ENCODE results near the gene FOCAD. TPM values are rescaled to one million over a fixed set of nuclear protein-coding genes. Genes with fewer than 3 reads are reported as not detected.

Gene FOCAD
- total RNA-seq, 1 donor from 2014 or later = 38.4 TPM

GRCh38 chr9:20987521-20987920, 303.5 kb downstream of the FOCAD start:
- Mint-ChIP-seq H3K4me1 (ENCODE audit: unreplicated experiment) (peaks cover 46% of the 10 kb centered on the region), H3K27me3 (ENCODE audit: unreplicated experiment) (no peaks in the 10 kb centered on the region), H3K27ac (ENCODE audit: unreplicated experiment) (peak overlapping the region; percentile 4), H3K9me3 (ENCODE audit: unreplicated experiment) (no peaks in the 10 kb centered on the region), H3K4me3 (ENCODE audit: unreplicated experiment) (no peak overlapping the region), H3K36me3 (ENCODE audit: unreplicated experiment) (peaks cover 24% of the 10 kb centered on the region)
- DNase-seq (ENCODE audit: extremely low spot score, unreplicated experiment) = no peak
- no peak for TF ChIP-seq CTCF (IDR thresholded peaks at IDR 0.05)

GRCh38 chr9:20988061-20988460, 304.0 kb downstream of the FOCAD start:
- Mint-ChIP-seq H3K4me3 (ENCODE audit: unreplicated experiment) (no peak overlapping the region), H3K36me3 (ENCODE audit: unreplicated experiment) (peaks cover 27% of the 10 kb centered on the region), H3K27me3 (ENCODE audit: unreplicated experiment) (no peaks in the 10 kb centered on the region), H3K27ac (ENCODE audit: unreplicated experiment) (peak overlapping the region; percentile 4), H3K9me3 (ENCODE audit: unreplicated experiment) (no peaks in the 10 kb centered on the region), H3K4me1 (ENCODE audit: unreplicated experiment) (peaks cover 43% of the 10 kb centered on the region)
- no peak for TF ChIP-seq CTCF (IDR thresholded peaks at IDR 0.05)
- no peak for DNase-seq (ENCODE audit: extremely low spot score, unreplicated experiment)

GRCh38 chr9:20988671-20989315, 304.7 kb downstream of the FOCAD start:
- Mint-ChIP-seq H3K27ac (ENCODE audit: unreplicated experiment) (peak overlapping the region; percentile 12), H3K27me3 (ENCODE audit: unreplicated experiment) (no peaks in the 10 kb centered on the region), H3K4me1 (ENCODE audit: unreplicated experiment) (peaks cover 42% of the 10 kb centered on the region), H3K36me3 (ENCODE audit: unreplicated experiment) (peaks cover 30% of the 10 kb centered on the region), H3K4me3 (ENCODE audit: unreplicated experiment) (no peak overlapping the region), H3K9me3 (ENCODE audit: unreplicated experiment) (no peaks in the 10 kb centered on the region)
- no peak for DNase-seq (ENCODE audit: extremely low spot score, unreplicated experiment)
- TF ChIP-seq CTCF (IDR thresholded peaks at IDR 0.05) = no peak

GRCh38 chr9:20989923-20990341, 305.9 kb downstream of the FOCAD start:
- Mint-ChIP-seq H3K27me3 (ENCODE audit: unreplicated experiment) (no peaks in the 10 kb centered on the region), H3K9me3 (ENCODE audit: unreplicated experiment) (no peaks in the 10 kb centered on the region), H3K36me3 (ENCODE audit: unreplicated experiment) (peaks cover 37% of the 10 kb centered on the region), H3K4me1 (ENCODE audit: unreplicated experiment) (peaks cover 32% of the 10 kb centered on the region), H3K4me3 (ENCODE audit: unreplicated experiment) (no peak overlapping the region), H3K27ac (ENCODE audit: unreplicated experiment) (no peak overlapping the region)
- no peak for DNase-seq (ENCODE audit: extremely low spot score, unreplicated experiment)
- no peak for TF ChIP-seq CTCF (IDR thresholded peaks at IDR 0.05)

GRCh38 chr9:20990867-20991266, 306.8 kb downstream of the FOCAD start:
- Mint-ChIP-seq H3K27ac (ENCODE audit: unreplicated experiment) (no peak overlapping the region), H3K9me3 (ENCODE audit: unreplicated experiment) (no peaks in the 10 kb centered on the region), H3K36me3 (ENCODE audit: unreplicated experiment) (peaks cover 45% of the 10 kb centered on the region), H3K27me3 (ENCODE audit: unreplicated experiment) (no peaks in the 10 kb centered on the region), H3K4me3 (ENCODE audit: unreplicated experiment) (no peak overlapping the region), H3K4me1 (ENCODE audit: unreplicated experiment) (peaks cover 27% of the 10 kb centered on the region)
- no peak for TF ChIP-seq CTCF (IDR thresholded peaks at IDR 0.05)
- no peak for DNase-seq (ENCODE audit: extremely low spot score, unreplicated experiment)

All from osteocyte (in vitro differentiated cells).